K562 (cell line): Measurements from ENCODE around the gene CLASP1. TPM values are rescaled to one million over a fixed set of nuclear protein-coding genes. Genes with fewer than 3 reads are reported as not detected.

Experiments used
- ETV6 ChIP-seq, 3 experiments: fragments of 150-350 bp in 1 of 3; sonication (generic) in 1 of 3; formaldehyde crosslinking in 1 of 3; IDR thresholded peaks; 2 replicates each; pipeline versions ENCODE4 v1.6.1 to v1.8.0; 2014 to 2022; ENCODE audit warnings: borderline replicate concordance in 2 of 3, low read depth in 2 of 3, antibody characterized with exemption in 1 of 3, low read length in 1 of 3, mild to moderate bottlenecking in 1 of 3, missing genetic modification reagents in 1 of 3
- NCOA2 ChIP-seq, 2 experiments: fragments of 450-650 bp; IDR thresholded peaks; 2 replicates each; pipeline ENCODE4 v1.6.1; 2018; ENCODE audit warnings: mild to moderate bottlenecking in 2 of 2, moderate library complexity in 1 of 2; ENCODE audit not compliant: partially characterized antibody in 2 of 2
- NRF1 ChIP-seq, 2 experiments: fragments of 450-650 bp; IDR thresholded peaks in 1 of 2; conservative IDR thresholded peaks in 1 of 2; 2 replicates each; pipeline ENCODE4 v1.6.1; 2014; ENCODE audit warnings: mild to moderate bottlenecking in 2 of 2
- ZNF175 ChIP-seq: fragments of 200-800 bp; sonication (Bioruptor generic); IDR thresholded peaks from 2 replicates; pipeline ENCODE4 v1.6.1; 2016; ENCODE audit warnings: low read depth, mild to moderate bottlenecking, missing genetic modification characterization, missing compliant biosample characterization
- polyA plus RNA-seq, 8 experiments: library from polyadenylated mRNA; depleted of rRNA in 4 of 8; stranded (reverse) in 5 of 8; unstranded in 3 of 8; fragments of >200 nt; fragmentation: Nextera tagmentation in 2 of 8; fragmentation: Illumina TruSeq in 1 of 8; extraction: Ambion mirVana in 2 of 8; extraction: Trizol in 1 of 8; gene quantifications; 2 replicates each; pipeline versions ENCODE4 v1.2.1 to v1.2.3, GENCODE V29; 2011 to 2014; ENCODE audit warnings: inconsistent platforms in 1 of 8, missing spikeins in 1 of 8
- total RNA-seq, 7 experiments: library from RNA; depleted of rRNA in 6 of 7; stranded (reverse); fragments of >200 nt in 6 of 7; fragmentation: Illumina TruSeq in 2 of 7; extraction: Trizol in 2 of 7; gene quantifications; 2 replicates each; pipeline versions ENCODE4 v1.2.1 to v1.2.3, GENCODE V29; 2011 to 2021; ENCODE audit warnings: low replicate concordance in 1 of 7
- TF ChIP-seq, protein P1 (sequence below): fragments of 450-650 bp; IDR thresholded peaks from 2 replicates; pipeline ENCODE4 v1.6.1; 2016; ENCODE audit warnings: mild to moderate bottlenecking, moderate library complexity

Gene CLASP1
- total and polyA plus RNA-seq, 9 of the 15 experiments (the other 6 are each of a cell fraction or from before 2014, with no cell fraction given): 1.7 to 40.3 (median 20.7) TPM

DNA sequence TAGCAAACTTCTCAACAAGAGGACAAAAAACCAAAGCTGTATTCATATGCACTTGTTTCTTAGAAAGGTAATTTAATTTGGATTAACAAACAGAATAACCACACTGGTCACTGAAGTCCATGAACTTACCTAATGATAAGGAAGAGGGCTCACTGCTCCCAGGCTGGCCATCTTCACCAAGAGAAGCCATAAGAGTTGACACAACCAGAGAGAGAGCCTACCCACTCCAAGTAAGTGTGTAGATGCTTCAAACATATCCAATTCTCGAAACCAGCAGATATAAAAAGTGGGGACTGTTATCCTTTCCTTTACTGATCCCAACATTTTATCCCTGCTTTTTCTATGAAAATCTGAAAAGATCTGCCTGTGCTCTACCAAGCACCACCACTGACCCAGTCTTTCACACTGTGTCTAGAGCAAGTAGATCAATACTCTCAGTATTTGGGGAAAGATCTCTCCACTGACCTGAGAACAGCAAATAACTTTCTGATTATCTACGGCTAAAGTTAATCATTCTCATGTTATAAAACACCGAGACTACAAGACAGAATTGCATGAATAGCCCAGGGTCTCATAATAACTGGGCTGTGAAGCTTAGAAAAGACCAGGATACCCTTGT is 230.1 kb downstream of the CLASP1 start (continued):
- TF ChIP-seq, protein P1, sequence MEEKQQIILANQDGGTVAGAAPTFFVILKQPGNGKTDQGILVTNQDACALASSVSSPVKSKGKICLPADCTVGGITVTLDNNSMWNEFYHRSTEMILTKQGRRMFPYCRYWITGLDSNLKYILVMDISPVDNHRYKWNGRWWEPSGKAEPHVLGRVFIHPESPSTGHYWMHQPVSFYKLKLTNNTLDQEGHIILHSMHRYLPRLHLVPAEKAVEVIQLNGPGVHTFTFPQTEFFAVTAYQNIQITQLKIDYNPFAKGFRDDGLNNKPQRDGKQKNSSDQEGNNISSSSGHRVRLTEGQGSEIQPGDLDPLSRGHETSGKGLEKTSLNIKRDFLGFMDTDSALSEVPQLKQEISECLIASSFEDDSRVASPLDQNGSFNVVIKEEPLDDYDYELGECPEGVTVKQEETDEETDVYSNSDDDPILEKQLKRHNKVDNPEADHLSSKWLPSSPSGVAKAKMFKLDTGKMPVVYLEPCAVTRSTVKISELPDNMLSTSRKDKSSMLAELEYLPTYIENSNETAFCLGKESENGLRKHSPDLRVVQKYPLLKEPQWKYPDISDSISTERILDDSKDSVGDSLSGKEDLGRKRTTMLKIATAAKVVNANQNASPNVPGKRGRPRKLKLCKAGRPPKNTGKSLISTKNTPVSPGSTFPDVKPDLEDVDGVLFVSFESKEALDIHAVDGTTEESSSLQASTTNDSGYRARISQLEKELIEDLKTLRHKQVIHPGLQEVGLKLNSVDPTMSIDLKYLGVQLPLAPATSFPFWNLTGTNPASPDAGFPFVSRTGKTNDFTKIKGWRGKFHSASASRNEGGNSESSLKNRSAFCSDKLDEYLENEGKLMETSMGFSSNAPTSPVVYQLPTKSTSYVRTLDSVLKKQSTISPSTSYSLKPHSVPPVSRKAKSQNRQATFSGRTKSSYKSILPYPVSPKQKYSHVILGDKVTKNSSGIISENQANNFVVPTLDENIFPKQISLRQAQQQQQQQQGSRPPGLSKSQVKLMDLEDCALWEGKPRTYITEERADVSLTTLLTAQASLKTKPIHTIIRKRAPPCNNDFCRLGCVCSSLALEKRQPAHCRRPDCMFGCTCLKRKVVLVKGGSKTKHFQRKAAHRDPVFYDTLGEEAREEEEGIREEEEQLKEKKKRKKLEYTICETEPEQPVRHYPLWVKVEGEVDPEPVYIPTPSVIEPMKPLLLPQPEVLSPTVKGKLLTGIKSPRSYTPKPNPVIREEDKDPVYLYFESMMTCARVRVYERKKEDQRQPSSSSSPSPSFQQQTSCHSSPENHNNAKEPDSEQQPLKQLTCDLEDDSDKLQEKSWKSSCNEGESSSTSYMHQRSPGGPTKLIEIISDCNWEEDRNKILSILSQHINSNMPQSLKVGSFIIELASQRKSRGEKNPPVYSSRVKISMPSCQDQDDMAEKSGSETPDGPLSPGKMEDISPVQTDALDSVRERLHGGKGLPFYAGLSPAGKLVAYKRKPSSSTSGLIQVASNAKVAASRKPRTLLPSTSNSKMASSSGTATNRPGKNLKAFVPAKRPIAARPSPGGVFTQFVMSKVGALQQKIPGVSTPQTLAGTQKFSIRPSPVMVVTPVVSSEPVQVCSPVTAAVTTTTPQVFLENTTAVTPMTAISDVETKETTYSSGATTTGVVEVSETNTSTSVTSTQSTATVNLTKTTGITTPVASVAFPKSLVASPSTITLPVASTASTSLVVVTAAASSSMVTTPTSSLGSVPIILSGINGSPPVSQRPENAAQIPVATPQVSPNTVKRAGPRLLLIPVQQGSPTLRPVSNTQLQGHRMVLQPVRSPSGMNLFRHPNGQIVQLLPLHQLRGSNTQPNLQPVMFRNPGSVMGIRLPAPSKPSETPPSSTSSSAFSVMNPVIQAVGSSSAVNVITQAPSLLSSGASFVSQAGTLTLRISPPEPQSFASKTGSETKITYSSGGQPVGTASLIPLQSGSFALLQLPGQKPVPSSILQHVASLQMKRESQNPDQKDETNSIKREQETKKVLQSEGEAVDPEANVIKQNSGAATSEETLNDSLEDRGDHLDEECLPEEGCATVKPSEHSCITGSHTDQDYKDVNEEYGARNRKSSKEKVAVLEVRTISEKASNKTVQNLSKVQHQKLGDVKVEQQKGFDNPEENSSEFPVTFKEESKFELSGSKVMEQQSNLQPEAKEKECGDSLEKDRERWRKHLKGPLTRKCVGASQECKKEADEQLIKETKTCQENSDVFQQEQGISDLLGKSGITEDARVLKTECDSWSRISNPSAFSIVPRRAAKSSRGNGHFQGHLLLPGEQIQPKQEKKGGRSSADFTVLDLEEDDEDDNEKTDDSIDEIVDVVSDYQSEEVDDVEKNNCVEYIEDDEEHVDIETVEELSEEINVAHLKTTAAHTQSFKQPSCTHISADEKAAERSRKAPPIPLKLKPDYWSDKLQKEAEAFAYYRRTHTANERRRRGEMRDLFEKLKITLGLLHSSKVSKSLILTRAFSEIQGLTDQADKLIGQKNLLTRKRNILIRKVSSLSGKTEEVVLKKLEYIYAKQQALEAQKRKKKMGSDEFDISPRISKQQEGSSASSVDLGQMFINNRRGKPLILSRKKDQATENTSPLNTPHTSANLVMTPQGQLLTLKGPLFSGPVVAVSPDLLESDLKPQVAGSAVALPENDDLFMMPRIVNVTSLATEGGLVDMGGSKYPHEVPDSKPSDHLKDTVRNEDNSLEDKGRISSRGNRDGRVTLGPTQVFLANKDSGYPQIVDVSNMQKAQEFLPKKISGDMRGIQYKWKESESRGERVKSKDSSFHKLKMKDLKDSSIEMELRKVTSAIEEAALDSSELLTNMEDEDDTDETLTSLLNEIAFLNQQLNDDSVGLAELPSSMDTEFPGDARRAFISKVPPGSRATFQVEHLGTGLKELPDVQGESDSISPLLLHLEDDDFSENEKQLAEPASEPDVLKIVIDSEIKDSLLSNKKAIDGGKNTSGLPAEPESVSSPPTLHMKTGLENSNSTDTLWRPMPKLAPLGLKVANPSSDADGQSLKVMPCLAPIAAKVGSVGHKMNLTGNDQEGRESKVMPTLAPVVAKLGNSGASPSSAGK: no peak
- TF ChIP-seq ETV6 (IDR thresholded peaks at IDR 0.05; ENCODE audit: borderline replicate concordance in 1 of 2, low read depth in 2 of 2, low read length in 1 of 2) (no peak), ETV6 (CRISPR knock-in tag; IDR thresholded peaks at IDR 0.05; ENCODE audit: borderline replicate concordance) (no peak), ZNF175 (CRISPR knock-in tag) (no peak), NCOA2 (IDR thresholded peaks at IDR 0.05; ENCODE audit: partially characterized antibody in 2 of 2) (no peak), NRF1 (conservative IDR thresholded peaks at IDR 0.05 in 1 of 2, IDR thresholded peaks at IDR 0.05 in 1 of 2) (no peak)
